Astrocyte of the spinal cord (primary cell): ENCODE results near the gene LRFN4.
A peak's percentile ranks its signal among the peaks of the same experiment; 100 is the strongest.

Experiments
- DNase-seq: peaks from one replicate; pipeline ENCODE4 v3.0.0; 2011; ENCODE audit warnings: low read depth, low spot score
- H3K4me3 ChIP-seq: 2 replicates; pipeline ENCODE4 v1.5.1; 2011; ENCODE audit warnings: low read depth, mild to moderate bottlenecking, low read length, moderate library complexity
- in situ Hi-C: cut with HindIII; loops from 2 replicates; pipeline ENCODE4 v1.10.0; 2017; ENCODE audit warnings: low sequenced_read_pairs
- TF ChIP-seq, protein P1 (sequence below): IDR thresholded peaks from 2 replicates; pipeline ENCODE4 v1.5.1; 2012; ENCODE audit warnings: low read depth, mild to moderate bottlenecking, low read length, inconsistent platforms

Gene LRFN4

DNA sequence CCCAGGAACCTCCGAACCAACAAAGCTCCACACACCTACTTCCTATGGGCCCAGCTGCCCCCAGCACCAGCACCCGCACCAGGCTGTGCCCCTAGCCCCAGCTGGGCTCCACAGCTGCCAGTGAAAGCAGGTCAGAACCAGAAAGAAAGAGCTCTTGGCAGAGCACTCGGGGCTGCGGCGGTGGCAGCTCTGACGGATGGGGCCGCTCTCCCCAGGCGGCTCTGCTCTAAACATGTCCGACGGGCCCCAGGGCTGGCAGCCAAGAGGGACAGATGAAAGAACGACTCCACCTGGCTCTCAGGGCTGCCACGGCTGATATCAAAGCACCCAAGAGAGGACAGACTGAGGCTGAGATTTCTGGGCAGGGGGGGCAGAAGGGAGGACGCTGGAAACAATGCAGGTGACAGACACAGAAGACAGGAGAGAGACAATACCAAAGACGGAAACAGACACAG, 25.7 kb downstream of the LRFN4 start:
- in situ Hi-C loops, result no loop called here
- no peak overlapping the region for H3K4me3 ChIP-seq
- TF ChIP-seq, protein P1, sequence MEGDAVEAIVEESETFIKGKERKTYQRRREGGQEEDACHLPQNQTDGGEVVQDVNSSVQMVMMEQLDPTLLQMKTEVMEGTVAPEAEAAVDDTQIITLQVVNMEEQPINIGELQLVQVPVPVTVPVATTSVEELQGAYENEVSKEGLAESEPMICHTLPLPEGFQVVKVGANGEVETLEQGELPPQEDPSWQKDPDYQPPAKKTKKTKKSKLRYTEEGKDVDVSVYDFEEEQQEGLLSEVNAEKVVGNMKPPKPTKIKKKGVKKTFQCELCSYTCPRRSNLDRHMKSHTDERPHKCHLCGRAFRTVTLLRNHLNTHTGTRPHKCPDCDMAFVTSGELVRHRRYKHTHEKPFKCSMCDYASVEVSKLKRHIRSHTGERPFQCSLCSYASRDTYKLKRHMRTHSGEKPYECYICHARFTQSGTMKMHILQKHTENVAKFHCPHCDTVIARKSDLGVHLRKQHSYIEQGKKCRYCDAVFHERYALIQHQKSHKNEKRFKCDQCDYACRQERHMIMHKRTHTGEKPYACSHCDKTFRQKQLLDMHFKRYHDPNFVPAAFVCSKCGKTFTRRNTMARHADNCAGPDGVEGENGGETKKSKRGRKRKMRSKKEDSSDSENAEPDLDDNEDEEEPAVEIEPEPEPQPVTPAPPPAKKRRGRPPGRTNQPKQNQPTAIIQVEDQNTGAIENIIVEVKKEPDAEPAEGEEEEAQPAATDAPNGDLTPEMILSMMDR, result no peak
- no peak for DNase-seq

DNA sequence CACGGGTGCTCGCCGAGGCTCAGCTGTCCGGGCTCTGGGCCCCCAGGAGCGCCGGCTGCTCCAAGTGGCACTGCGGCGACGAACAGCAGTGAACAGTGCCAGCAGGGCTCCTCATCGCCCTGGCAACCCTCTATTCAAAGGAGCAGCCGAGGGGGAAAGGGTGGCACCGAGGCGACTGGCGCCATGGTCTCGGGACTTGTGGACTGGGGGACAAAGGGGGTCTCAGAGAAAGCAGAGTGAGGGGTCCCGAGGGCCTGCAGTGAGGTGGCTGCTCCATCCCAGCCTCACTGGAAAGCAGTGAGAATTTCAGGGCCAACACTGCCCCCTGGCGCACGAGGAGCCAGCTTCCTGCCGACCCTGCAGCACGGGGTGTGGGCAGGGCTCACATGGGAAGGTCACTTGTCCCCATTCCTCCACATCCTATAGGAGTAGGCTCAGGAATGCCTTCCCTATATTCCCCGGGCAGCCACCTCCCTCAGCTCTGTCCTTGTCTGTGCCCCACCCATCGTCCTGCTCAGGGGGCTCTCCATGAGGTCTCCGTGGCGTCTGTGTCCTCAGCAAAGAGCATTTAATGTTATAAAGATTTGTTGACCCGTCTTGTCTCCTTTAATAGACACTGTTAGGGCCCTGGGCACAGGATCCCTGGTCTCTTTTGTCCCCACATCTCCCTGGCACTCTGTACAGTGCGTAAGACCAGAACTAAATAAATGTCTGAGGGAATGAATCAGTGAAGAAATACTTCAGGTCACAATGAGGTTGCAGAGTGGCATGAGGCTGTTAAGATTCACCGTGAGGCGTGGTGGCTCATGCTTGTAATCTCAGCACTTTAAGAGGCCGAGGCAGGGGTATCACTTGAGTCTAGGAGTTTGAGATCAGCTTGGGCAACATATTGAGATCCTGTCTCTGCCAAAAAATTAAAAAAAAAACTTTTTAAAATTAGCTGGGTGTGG, 26.4 kb downstream of the LRFN4 start:
- in situ Hi-C loops, result no loop called here
- peak; percentile 74 for DNase-seq
- TF ChIP-seq, protein P1, result peak; percentile 74
- no peak overlapping the region for H3K4me3 ChIP-seq

DNA sequence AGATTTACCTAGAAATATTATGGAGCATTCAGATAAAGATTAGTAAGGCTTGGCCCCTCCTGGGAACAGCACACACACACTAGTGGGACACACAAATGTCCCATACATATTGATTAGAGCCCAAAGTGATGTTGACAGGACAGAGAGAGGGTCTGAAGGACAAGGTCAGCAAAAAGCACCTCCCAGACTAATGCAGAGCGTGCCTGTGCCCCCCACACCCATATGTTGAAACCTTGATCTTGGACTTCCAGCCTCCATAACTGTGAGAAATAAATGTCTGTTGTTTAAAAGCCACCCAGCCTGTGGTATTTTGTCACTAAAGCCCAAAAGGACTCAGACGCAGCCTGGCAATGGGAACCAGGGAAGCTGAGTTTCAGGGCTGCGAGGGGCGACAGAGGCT, 27.6 kb downstream of the LRFN4 start:
- no peak for DNase-seq
- TF ChIP-seq, protein P1, result no peak
- H3K4me3 ChIP-seq, result no peak overlapping the region
- in situ Hi-C loops, result no loop called here

DNA sequence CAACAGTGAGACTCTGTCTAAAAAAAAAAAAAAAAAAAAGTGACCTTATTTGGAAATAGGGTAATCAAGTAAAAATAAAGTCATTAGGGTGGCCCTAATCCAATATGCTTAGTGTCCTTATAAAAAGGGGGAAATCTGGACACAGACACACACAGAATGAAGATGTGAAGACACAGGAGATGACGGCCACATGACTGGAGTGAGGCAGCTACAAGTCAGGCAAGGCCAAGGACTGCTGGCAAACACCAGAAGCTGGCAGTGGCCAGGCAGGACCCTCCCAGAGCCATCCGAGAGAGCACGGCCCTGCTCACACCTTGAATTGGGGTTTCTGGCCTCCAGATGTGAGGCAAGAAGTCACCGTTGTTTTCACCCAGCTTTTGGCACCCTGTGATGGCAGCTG, 28.6 kb downstream of the LRFN4 start:
- DNase-seq, result no peak
- no peak overlapping the region for H3K4me3 ChIP-seq
- in situ Hi-C loops, result no loop called here
- TF ChIP-seq, protein P1, result no peak

DNA sequence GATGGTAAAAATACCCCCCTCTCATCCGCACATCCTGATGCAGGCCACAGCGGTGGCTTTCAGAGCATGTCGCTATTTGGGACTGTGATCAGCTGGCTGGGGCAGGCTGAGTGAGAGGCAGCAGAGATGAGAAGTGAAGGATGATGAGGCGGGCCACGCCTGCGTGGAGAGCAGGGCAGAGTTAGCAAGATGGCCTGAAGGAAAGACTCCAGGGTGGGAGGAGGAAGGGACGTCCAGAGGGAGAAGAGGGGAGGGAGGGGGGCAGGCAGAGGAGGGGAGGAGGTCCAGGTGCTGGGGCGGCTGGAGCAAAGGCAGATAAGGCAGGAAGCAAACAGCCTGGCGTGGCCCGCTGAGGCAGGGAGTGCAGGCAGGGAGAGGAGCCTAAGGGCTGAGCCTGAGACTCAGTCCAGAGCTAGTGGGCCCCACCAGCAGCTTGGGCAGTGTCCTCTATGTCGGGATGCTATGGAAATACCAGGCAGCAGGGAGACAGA, 29.1 kb downstream of the LRFN4 start:
- no peak overlapping the region for H3K4me3 ChIP-seq
- no peak for DNase-seq
- in situ Hi-C loops, result no loop called here
- TF ChIP-seq, protein P1, result no peak

DNA sequence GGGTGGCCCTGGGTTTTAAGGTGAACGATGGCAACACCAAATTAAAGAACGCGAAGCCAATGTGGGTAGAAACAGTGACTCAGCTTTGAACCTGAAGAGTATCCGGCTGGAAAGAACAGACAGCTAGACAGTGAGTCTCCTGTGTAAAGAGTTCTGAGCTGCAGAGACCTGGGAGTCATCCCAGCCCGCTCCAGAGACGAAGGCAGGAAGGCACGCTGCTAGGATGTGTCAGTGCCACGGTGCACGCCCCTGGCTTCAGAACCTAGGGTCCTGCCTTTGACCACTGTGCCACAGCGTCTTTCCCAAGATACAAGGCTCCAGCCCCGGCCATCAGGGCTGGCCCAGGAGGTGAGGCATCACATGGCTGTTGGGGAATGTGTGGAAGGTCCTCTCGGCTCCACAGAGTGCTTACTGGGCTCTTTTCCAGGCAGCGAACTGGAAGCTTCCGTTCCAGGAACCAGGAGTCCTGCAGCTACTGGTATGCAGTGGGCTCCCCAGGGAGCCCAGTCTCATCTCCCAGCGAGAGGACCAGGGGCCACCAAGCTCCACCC, 29.9 kb downstream of the LRFN4 start:
- TF ChIP-seq, protein P1, result no peak
- no peak overlapping the region for H3K4me3 ChIP-seq
- in situ Hi-C loops, result no loop called here
- DNase-seq, result peak; percentile 88
